ENCODE data around the gene CFAP61.
"Not testable (repeated sequence)": the region's sequence is repeated elsewhere in the genome, so short reads cannot be mapped to it uniquely, and the experiment has no call there.

CFAP61 gene

DNA sequence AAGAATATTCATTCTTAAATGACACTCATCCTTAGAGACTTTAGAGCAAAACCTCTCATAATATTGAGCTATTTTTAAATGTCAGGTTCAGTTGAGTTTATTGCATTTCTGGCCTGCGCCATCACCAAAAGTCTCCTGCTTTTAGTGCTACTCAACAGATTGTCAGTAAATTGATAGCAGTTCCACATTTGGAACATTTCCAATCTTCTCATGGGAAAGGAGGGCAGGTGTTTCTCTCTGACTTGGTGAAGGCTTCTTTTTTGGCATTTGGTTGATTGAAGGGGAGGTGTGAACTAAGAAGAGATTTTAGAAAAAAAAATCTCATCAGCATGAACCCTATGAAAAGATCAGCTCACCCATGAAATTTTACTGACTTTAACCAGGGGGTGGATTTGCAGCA, 189.6 kb downstream of the CFAP61 start:
- in situ Hi-C loops (cut with HindIII; ENCODE audit: low pct_ligation_motif_present, low pct_unique_long_range_greater_than_20kb, low sequenced_read_pairs): no loop called here
- no peak for DNase-seq

DNA sequence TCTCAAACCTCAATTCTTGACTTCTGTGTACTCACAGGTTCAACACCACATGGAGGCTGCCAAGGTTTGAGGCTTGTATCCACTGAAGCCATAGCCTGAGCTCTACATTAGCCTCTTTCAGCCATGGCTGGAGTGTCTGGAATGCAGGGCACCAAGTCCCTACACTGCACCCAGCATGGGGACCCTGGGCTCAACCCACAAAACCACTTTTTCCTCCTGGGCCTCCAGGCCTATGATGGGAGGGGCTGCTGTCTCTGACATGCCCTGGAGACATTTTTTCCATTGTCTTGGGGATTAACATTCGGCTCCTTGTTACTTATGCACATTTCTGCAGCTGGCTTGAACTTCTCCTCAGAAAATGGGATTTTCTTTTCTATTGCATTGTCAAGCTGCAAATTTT, 192.1 kb downstream of the CFAP61 start:
- in situ Hi-C loops (cut with HindIII; ENCODE audit: low pct_ligation_motif_present, low pct_unique_long_range_greater_than_20kb, low sequenced_read_pairs); DNase-seq: not testable (repeated sequence)

DNA sequence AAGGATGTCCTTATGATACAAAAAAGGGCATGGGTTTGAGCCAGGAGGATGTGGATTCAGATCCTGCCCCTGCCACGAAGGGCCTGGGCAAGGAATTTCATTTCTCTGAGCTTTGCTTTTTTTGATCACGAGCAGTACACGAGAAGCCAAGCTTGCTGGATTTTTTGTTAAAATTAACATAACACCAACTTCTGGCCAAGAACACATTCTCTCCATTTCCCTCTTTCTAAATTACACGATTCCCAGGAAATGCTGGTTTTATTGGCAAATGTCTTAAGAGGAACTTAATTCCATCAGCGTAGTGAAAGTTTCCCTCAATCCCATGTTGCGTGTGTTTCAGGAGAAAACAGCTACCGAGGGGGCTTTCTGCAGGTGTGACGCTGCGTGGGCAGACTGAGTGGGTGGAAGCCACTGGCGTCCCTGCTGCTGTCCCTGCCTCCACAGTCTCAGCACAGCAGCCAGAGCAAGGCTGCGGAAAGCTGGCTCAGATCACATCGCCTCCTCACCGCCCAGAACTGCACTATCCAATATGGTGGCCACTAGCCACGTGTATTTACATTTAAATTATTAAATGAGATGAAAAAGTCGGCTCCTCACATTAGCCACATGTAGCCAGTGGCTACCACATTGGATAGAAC, 194.8 kb downstream of the CFAP61 start:
- in situ Hi-C loops (cut with HindIII; ENCODE audit: low pct_ligation_motif_present, low pct_unique_long_range_greater_than_20kb, low sequenced_read_pairs): no loop called here

DNA sequence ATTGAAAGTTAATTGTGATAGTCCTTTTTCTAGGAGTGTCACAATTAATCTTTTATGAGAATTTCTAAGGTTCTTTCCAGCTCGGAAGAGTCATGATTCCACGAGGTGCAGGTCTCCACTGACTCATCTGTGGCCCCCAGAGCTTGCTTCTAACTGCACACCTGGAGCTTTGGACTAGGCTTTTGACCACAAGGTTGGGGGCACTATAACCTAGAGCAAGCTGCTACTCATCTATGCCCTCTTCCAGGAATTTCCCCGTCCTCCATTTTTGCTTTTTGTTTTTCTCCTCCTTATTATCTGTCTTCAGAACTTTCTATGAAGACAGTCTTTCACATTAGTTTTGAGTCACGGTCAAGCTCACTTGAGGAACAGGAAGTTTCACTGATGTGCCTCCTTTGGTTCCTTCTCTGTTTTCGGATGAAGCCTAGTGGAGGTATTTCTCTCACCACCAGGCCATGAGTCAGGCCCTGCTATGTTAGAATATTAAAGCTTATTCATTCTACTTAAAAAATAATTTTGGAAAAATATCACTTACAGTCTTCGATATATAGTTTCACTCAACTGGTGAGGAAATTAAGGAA, 196.4 kb downstream of the CFAP61 start:
- in situ Hi-C loops (cut with HindIII; ENCODE audit: low pct_ligation_motif_present, low pct_unique_long_range_greater_than_20kb, low sequenced_read_pairs): no loop called here
- no peak for DNase-seq

More for the DNA sequence above, 194.8 kb downstream of the CFAP61 start:
- no peak for DNase-seq

DNA sequence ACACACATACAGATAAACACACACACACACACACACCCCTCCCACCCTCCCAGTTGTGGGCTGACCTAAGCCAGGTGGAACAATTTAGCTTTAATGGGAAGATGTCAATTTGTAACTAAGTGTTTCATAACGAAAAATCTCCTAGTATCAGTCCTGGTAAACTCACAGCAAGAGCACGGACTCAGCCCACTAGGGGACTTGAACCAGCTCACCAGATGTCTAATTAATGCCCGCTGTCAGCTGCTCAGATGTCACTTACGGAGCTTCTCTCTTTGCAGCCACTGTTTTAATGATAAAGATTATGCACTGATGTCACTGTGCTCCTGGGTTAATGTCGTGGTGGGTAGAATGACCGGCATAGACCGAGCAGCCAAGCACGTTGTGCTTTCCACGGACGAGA, 199.0 kb downstream of the CFAP61 start:
- in situ Hi-C loops (cut with HindIII; ENCODE audit: low pct_ligation_motif_present, low pct_unique_long_range_greater_than_20kb, low sequenced_read_pairs): no loop called here
- DNase-seq: no peak

DNA sequence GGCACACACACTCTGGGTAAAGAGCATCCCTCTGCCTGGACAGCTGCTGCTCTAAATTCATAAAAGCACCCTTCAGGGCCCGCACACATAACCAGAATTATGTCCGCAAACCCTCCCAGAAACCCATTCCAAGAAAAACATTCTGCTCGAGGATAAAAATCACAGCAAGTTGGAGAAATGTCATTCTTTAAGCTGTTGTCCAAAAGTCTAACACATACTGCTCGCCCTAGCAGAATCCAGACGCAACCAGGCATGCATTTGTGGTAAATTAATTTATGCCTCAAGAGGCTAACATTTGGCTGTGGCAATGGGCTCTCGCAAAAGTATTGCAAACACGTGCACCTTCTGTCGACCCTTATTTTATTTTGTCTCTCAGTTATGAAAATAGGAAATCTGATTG, 199.5 kb downstream of the CFAP61 start:
- no peak for DNase-seq
- in situ Hi-C loops (cut with HindIII; ENCODE audit: low pct_ligation_motif_present, low pct_unique_long_range_greater_than_20kb, low sequenced_read_pairs): no loop called here

DNA sequence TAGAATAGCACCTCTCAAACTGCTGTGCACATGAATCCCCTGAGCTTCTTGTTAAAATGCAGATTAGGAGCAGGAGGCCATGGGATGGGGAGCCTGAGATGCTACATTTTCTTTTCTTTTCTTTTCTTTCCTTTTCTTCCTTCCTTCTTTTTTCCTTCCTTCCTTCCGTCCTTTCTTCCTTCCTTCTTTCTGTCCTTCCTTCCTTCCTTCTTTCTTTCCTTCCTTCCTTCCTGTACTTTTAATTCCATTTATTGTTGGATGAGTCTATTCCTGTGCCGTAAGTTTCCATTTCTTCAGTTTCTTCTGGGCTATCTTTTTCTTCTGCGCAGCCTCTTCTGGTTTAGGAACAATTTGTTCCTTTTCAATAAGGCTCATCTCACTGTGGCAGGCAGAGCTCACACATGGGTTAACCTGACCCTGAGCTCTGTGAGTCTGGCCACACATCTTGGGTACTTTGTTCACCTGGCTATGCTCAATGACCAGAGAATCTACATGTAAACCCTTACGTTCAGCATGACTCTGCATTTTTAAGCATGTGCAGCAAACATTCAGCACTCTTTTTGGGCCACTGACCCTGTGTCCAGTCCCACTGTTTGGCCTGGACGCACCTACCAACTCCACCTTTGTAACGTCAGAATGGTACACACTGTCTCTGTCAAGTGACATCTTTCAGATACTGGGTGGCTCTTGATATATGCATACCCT, 200.9 kb downstream of the CFAP61 start:
- in situ Hi-C loops (cut with HindIII; ENCODE audit: low pct_ligation_motif_present, low pct_unique_long_range_greater_than_20kb, low sequenced_read_pairs): no loop called here

DNA sequence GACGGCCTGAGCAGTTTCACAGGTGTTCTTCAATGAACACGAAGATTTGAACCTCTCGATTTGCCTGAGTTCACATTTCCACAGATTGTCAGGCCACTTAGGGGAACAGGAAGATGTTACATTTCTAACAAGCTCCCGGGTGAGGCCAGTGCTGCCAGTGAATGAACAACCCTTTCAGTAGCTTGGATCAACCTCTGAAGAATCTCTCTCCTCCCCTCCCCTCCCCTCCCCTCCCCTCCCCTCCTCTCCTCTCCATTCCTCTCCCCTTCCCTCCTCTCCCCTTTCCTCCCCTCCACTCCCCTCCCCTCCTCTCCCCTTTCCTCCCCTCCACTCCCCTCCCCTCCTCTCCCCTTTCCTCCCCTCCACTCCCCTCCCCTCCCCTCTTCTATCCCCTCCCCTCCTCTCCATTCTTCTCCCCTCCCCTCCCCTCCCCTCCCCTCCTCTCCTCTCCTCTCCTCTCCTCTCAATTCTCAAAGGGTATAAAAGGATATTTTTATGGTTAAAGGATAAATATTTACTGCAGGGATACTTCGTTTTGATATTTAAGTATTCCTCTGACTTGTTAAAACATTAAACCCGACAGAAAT, 201.5 kb downstream of the CFAP61 start:
- in situ Hi-C loops (cut with HindIII; ENCODE audit: low pct_ligation_motif_present, low pct_unique_long_range_greater_than_20kb, low sequenced_read_pairs): no loop called here
- no peak for DNase-seq

More for the DNA sequence above, 200.9 kb downstream of the CFAP61 start:
- no peak for DNase-seq

DNA sequence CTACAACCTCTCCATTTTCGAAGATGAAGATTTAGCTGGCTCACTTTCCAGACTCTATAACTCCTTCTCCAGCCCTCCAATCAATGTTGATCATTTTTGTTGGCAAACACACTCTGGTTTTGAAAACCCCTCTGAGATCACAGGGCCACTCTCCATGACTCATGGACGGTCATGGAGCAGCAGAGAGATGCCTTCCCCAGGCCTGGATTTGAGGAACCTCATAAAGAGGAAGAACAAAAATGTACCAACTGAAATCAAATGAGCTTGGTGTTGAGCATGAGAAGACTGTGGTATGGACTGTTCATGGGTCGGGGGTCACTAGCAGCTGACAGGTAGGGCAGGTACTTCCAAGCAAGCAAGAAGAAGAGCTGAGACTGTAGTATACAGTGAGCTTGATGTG, 202.8 kb downstream of the CFAP61 start:
- in situ Hi-C loops (cut with HindIII; ENCODE audit: low pct_ligation_motif_present, low pct_unique_long_range_greater_than_20kb, low sequenced_read_pairs): no loop called here
- DNase-seq: no peak

DNA sequence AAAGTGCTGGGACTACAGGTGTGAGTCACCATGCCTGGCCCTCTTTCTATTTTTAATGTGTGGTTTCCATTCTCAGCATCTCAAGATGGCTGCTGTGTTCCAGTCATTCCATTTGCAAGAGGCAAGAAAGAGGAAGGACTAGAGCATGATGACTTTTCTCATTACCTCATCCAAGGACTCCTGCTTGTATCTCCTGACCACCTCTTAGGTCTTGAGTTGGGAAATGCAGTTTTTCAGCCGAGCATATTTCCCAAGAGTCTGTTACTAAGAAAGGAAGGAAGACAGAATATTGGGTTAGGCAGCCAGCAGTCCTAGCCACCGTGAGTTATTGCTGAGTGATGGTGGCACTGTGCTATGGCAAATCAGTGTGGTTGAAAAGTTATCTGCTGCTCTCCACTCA, 207.2 kb downstream of the CFAP61 start:
- in situ Hi-C loops (cut with HindIII; ENCODE audit: low pct_ligation_motif_present, low pct_unique_long_range_greater_than_20kb, low sequenced_read_pairs): no loop called here
- no peak for DNase-seq

DNA sequence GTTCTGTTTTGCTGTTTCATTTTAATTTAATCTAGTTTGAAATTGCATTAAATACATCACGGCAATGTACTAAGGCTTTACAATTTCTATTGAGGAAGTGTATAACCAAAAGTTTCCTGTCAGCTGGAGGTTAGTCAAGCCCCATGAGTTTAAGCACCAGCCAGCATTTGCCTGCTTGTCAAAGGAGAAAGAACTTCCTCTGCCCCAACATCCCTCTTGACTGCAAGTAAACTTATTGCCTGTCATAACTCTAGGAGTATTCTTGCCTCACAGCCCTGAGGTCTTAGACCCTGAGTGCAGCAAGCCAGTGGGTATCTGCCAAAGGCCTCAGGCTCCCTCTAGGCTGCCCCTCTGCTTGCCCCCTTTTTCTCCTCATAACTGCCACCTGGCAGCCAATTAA, 208.8 kb downstream of the CFAP61 start:
- DNase-seq: no peak
- in situ Hi-C loops (cut with HindIII; ENCODE audit: low pct_ligation_motif_present, low pct_unique_long_range_greater_than_20kb, low sequenced_read_pairs): no loop called here

DNA sequence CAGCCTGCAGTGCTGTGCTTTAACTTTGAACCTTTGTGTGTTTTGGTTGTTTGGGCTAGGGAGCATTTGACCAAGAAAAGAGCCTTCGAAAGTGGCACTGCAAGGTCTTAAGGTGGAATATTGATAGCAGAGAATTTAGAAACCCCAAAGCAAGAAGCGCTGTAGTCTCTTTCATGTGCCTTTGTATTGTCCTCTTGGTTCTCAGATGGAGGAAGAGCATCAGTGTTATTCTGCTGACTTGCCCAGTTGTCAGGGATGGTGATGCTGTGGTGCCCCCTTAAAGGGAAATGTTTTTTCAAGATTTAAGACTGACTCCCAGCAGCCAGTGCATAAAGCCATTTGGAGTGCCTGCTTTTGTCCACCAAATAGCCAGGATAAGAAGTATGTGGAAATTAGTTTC, 212.9 kb downstream of the CFAP61 start:
- no peak for DNase-seq
- in situ Hi-C loops (cut with HindIII; ENCODE audit: low pct_ligation_motif_present, low pct_unique_long_range_greater_than_20kb, low sequenced_read_pairs): no loop called here

DNA sequence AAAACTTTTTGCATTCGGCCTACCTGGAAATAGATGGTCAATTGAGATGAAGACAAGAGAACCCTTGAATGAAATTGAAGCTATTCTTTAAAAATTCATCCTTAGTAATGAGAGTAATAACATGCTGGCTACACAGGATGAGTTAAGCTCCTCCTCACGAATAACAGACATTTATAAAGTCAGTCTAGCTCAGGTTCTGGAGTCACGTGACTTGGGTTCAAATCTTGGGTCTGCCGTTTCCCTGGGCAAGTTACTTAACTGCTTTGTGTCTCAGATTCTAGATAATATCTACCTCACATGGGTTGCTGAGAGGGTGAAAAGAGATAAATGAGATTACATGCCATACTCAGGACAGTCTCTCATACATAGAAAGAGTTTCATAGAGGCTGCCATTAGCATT, 214.2 kb downstream of the CFAP61 start:
- DNase-seq: no peak
- in situ Hi-C loops (cut with HindIII; ENCODE audit: low pct_ligation_motif_present, low pct_unique_long_range_greater_than_20kb, low sequenced_read_pairs): no loop called here

DNA sequence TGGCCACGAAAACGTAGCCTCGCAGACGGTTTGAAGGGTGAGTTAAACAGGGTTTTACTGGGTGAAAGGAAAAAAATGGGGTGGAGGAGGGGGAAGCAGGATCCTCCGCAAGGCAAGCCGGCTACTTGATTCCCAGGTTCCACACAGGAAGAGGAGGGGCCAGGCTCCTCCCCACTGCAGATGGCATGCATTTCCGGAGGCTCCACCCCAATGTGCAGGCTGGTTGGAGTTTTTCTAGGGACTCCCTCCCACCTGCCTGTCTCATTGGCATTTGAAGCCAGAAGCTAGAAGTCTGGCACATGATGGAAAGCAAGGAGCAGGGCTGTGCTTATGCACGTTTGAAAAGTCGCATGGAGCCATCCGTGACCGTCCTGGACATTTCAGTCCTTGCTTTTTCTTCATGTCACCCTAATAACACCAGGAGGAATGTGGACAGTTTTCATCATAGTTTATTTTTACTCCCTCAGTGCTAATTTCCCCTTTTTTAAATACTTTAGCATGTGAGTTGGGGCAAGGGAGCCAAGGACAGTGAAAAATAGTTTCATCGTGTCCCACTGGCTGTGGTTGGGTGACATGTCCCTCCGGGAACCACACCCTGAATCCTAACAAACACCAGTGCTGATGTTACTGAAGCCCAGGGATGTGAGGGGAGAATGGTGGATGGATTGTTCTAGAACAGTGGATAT, 215.5 kb downstream of the CFAP61 start:
- in situ Hi-C loops (cut with HindIII; ENCODE audit: low pct_ligation_motif_present, low pct_unique_long_range_greater_than_20kb, low sequenced_read_pairs): no loop called here
- no peak for DNase-seq

DNA sequence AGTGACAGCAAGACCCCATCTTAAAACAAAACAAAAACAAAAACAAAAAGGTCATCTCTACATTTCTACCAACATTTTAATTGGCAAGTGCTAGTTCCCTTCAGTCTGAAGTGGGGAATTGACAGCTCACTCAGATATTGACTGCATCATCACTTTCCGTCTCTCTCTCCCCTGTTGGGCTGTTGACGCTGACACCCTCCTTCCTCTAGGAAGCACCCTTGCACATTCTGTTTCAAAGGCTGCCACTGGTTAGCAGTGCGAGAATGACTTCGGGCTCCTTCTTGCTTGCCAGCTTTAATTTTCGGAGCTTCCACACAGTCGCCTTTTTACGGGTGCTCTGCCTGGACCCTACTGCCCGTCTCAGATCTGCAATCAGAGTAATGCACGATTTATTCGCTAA, 218.9 kb downstream of the CFAP61 start:
- in situ Hi-C loops (cut with HindIII; ENCODE audit: low pct_ligation_motif_present, low pct_unique_long_range_greater_than_20kb, low sequenced_read_pairs): no loop called here
- DNase-seq: no peak

DNA sequence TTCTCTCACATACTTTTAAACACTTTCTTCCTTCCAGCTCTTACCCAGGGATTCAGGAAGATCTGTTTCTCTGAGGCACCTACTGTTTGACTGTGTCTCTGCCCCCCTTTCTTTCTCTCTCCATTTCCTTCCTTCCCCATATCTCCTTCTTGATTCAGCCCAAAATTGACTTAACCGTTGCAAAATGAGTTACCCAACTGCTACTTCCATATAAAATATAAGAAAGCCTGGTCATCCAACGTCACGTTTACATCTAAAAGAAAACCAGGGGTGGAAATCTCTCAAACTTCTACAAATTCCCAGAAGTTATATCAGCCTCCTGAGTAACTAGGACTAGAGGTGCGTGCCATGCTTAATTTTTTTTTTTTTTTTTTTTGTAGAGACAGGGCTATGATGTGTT, 220.4 kb downstream of the CFAP61 start:
- in situ Hi-C loops (cut with HindIII; ENCODE audit: low pct_ligation_motif_present, low pct_unique_long_range_greater_than_20kb, low sequenced_read_pairs): no loop called here
- DNase-seq: no peak

DNA sequence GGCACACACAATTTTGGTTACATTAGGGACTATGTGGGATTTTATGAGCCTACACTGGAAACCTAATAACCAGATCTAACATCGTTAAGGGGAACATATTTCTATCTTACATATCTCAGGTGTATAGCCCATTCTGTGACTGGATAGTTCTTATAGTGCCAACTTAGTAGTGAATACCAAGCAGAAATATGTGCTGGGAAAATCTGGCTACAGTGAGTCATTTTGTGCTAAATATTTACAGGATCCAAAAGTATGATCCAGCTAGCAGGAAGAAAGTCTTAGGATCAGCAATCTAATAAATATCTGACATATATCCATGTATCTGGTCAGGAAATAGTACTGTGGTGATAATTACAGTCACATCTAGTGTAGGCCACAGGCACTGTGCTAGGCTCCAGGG, 221.0 kb downstream of the CFAP61 start:
- DNase-seq: peak; percentile 41
- in situ Hi-C loops (cut with HindIII; ENCODE audit: low pct_ligation_motif_present, low pct_unique_long_range_greater_than_20kb, low sequenced_read_pairs): no loop called here

DNA sequence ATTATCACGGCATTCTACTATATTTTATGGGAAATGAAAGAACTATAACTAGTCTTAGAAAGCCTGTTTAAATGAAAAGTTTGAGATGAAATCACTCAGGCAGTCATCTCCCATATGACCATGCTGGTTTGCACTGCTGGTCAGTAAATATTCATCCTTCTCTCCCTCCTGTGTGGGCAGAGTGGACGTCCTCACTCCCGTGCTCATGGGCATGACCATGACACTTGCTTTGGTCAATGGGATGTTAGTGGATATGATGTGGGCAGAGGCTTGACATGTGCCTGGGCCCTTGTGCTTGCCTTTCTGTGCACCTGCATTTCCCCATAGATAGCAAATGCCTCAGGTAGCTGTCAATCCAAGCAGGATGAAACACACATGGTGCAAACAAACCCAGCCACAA, 222.5 kb downstream of the CFAP61 start:
- in situ Hi-C loops (cut with HindIII; ENCODE audit: low pct_ligation_motif_present, low pct_unique_long_range_greater_than_20kb, low sequenced_read_pairs): no loop called here
- DNase-seq: no peak

DNA sequence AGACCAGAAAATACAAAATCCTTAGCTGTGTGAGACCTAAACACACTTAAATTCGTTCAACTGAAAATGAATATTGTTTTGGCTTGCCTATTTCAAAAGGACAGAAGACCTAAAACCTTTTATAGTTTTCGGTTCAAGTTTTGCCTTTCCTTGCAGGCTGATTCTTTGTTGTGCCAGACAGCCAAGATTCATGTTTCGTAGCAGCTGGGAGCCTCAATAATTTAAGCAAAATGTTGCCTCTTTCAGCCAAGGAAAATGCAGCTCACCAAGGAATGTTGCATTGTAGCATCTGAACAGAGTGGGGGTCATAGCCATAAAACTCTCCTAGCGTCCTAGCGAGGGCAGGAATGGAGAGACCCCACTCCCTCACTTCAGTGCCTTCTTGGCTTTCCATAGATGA, 223.3 kb downstream of the CFAP61 start:
- in situ Hi-C loops (cut with HindIII; ENCODE audit: low pct_ligation_motif_present, low pct_unique_long_range_greater_than_20kb, low sequenced_read_pairs): no loop called here
- DNase-seq: no peak

Measured in ACHN (cell line).